SU-DHL-6 (cell line): ENCODE results near the gene HSPA12B.

Experiments
- H2AFZ ChIP-seq: fragments of 200-600 bp; sonication (generic); 2 replicates; pipeline ENCODE4 v1.6.1; 2014; ENCODE audit warnings: low read depth, mild to moderate bottlenecking, moderate library complexity, mixed read lengths, antibody characterized with exemption, low read length; ENCODE audit not compliant: severe bottlenecking
- H3F3A ChIP-seq: fragments of 200-600 bp; shearing (Covaris generic); 2 replicates; pipeline ENCODE4 v1.6.0; 2016; ENCODE audit warnings: antibody characterized with exemption, mild to moderate bottlenecking; ENCODE audit not compliant: insufficient read depth
- H3K27ac ChIP-seq: fragments of 200-600 bp; sonication (generic); 2 replicates; pipeline ENCODE4 v1.5.1; 2016; ENCODE audit warnings: low read depth, mild to moderate bottlenecking, low read length, moderate library complexity, mixed read lengths
- H3K27me3 ChIP-seq: fragments of 200-600 bp; sonication (generic), shearing (Covaris generic); 2 replicates; pipeline ENCODE4 v1.6.0; 2014; ENCODE audit warnings: mild to moderate bottlenecking, low read length
- H3K36me3 ChIP-seq: fragments of 200-600 bp; sonication (generic); 2 replicates; pipeline ENCODE4 v1.6.1; 2014; ENCODE audit warnings: mild to moderate bottlenecking, low read length, mixed read lengths
- H3K4me2 ChIP-seq: fragments of 300-600, 200-600 bp; shearing (Covaris generic), sonication (generic); 2 replicates; pipeline ENCODE4 v1.6.0; 2014; ENCODE audit warnings: low read length, low read depth, mild to moderate bottlenecking; ENCODE audit not compliant: poor library complexity, severe bottlenecking
- H3K4me3 ChIP-seq: fragments of 200-600 bp; sonication (generic); 2 replicates; pipeline ENCODE4 v1.5.1; 2014; ENCODE audit warnings: antibody characterized with exemption, low read length, mild to moderate bottlenecking, mixed read lengths; ENCODE audit not compliant: insufficient read depth, poor library complexity, severe bottlenecking
- H3K79me2 ChIP-seq: fragments of 200-600 bp; sonication (generic); 2 replicates; pipeline ENCODE4 v1.6.1; 2014; ENCODE audit warnings: mild to moderate bottlenecking, low read length, moderate library complexity; ENCODE audit not compliant: insufficient read depth
- H3K9ac ChIP-seq: fragments of 200-600 bp; sonication (generic); 2 replicates; pipeline ENCODE4 v1.7.0; 2014; ENCODE audit warnings: mild to moderate bottlenecking, low read length
- H3K9me2 ChIP-seq: fragments of 200-600 bp; sonication (generic); replicated peaks from 2 replicates; pipeline ENCODE4 v1.6.1; 2014; ENCODE audit warnings: low read length; ENCODE audit not compliant: insufficient read depth
- H3K9me3 ChIP-seq: fragments of 200-600 bp; sonication (generic); 2 replicates; pipeline ENCODE4 v1.6.1; 2014; ENCODE audit warnings: low read length, mixed read lengths; ENCODE audit not compliant: insufficient read depth
- H4K20me1 ChIP-seq: fragments of 200-600 bp; sonication (generic); 2 replicates; pipeline ENCODE4 v1.6.1; 2014; ENCODE audit warnings: low read depth, mild to moderate bottlenecking, antibody characterized with exemption, low read length, moderate library complexity, mixed read lengths
- EZH2phosphoT487 ChIP-seq: fragments of 200-600 bp; sonication (generic), shearing (Covaris generic); conservative IDR thresholded peaks from 2 replicates; pipeline ENCODE4 v1.6.1; 2018; ENCODE audit warnings: mild to moderate bottlenecking, antibody characterized with exemption, low read length, moderate library complexity, mixed read lengths
- TF ChIP-seq, protein P1 (sequence below): fragments of 200-600 bp; sonication (generic); IDR thresholded peaks from one replicate; pipeline ENCODE4 v1.5.1; 2017; ENCODE audit warnings: antibody characterized with exemption, mild to moderate bottlenecking, low read length, moderate library complexity; ENCODE audit not compliant: insufficient read depth, poor library complexity, severe bottlenecking

Gene HSPA12B

DNA sequence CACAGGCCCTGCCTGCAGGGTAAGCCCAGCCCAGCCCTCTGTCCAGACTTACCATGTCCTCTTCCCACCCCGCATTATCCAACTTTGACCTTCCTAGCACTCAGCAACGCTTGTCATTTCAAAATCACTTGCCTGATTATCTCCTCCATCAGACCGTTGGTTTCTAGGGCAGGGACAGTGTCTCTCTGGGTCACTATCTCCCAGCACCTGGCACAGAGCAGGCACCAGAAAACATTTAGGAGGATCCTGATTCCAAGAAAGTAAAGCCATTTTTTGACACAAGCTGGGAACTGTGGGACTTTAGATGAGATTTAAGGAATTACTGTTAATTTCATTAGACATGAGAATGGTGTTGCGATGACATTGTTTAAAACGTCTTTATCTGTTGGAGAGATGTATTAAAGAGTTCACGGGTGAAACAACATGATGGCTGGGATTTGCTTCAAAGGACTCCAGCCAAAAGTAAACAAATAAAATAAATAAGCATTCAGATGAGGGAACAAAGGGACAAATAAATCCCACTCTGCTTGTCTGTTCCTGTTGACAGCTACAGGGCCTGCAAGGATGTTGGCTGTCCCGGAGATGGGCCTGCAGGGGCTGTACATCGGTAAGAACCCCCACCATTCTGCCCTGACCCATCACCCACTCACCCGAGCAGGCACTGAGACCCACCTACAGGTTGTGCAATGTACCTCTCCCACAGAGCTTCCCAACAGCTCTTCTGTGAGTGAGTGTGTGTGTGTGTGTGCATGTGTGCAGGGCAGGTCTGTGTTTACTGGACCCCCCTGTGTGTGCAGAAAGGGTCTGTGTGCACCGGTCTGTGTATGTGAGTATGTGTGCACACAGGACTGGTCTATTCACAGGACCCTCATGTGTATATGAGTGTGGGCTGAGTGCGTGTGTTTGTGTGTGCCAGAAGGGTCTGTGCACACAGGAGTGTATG lies 5.9 kb downstream of the HSPA12B start:
- TF ChIP-seq, protein P1, sequence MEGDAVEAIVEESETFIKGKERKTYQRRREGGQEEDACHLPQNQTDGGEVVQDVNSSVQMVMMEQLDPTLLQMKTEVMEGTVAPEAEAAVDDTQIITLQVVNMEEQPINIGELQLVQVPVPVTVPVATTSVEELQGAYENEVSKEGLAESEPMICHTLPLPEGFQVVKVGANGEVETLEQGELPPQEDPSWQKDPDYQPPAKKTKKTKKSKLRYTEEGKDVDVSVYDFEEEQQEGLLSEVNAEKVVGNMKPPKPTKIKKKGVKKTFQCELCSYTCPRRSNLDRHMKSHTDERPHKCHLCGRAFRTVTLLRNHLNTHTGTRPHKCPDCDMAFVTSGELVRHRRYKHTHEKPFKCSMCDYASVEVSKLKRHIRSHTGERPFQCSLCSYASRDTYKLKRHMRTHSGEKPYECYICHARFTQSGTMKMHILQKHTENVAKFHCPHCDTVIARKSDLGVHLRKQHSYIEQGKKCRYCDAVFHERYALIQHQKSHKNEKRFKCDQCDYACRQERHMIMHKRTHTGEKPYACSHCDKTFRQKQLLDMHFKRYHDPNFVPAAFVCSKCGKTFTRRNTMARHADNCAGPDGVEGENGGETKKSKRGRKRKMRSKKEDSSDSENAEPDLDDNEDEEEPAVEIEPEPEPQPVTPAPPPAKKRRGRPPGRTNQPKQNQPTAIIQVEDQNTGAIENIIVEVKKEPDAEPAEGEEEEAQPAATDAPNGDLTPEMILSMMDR = no peak
- H3K27ac ChIP-seq = no peak overlapping the region
- no peak overlapping the region for H3K4me2 ChIP-seq
- no peaks in the 10 kb centered on the region for H3F3A ChIP-seq
- H3K79me2 ChIP-seq = no peaks in the 10 kb centered on the region
- no peak overlapping the region for H3K4me3 ChIP-seq
- H3K27me3 ChIP-seq = no peaks in the 10 kb centered on the region
- no peaks in the 10 kb centered on the region for H3K36me3 ChIP-seq
- no peaks in the 10 kb centered on the region for H3K9me3 ChIP-seq
- H3K9me2 ChIP-seq = no peaks in the 10 kb centered on the region
- no peaks in the 10 kb centered on the region for H4K20me1 ChIP-seq
- H2AFZ ChIP-seq = no peak overlapping the region
- no peak overlapping the region for H3K9ac ChIP-seq

- Histone ChIP-seq H3F3A (no peaks in the 10 kb centered on the region), H2AFZ (no peak overlapping the region), H3K36me3 (no peaks in the 10 kb centered on the region), H3K9me2 (no peaks in the 10 kb centered on the region), H3K9me3 (no peaks in the 10 kb centered on the region), H3K79me2 (no peaks in the 10 kb centered on the region), H3K27ac (no peak overlapping the region), H3K4me3 (no peak overlapping the region), H4K20me1 (no peaks in the 10 kb centered on the region), H3K4me2 (no peak overlapping the region), H3K9ac (no peak overlapping the region), H3K27me3 (no peaks in the 10 kb centered on the region)
- no peak for TF ChIP-seq EZH2phosphoT487
- TF ChIP-seq, protein P1 = no peak
Observed at GRCh38 chr20:3739054-3739925, 6.8 kb downstream of the HSPA12B start.

- no peak for TF ChIP-seq EZH2phosphoT487
- TF ChIP-seq, protein P1 = no peak
- Histone ChIP-seq H3F3A (no peaks in the 10 kb centered on the region), H3K27me3 (no peaks in the 10 kb centered on the region), H3K27ac (no peak overlapping the region), H3K79me2 (no peaks in the 10 kb centered on the region), H3K9me2 (no peaks in the 10 kb centered on the region), H4K20me1 (no peaks in the 10 kb centered on the region), H2AFZ (no peak overlapping the region), H3K9ac (no peak overlapping the region), H3K9me3 (no peaks in the 10 kb centered on the region), H3K4me2 (no peak overlapping the region), H3K36me3 (no peaks in the 10 kb centered on the region), H3K4me3 (no peak overlapping the region)
Observed at GRCh38 chr20:3739926-3740451, 7.5 kb downstream of the HSPA12B start.
